HepG2 (cell line): ENCODE measurements around the gene RPTOR.

Experiments used
- ELF4 ChIP-seq: sonication (generic); formaldehyde crosslinking; IDR thresholded peaks from 2 replicates; pipeline ENCODE4 v1.5.0; 2020; ENCODE audit warnings: missing genetic modification reagents, mild to moderate bottlenecking, moderate library complexity, borderline replicate concordance
- POLR2AphosphoS5 ChIP-seq: IDR thresholded peaks from 2 replicates; pipeline ENCODE4 v1.6.1; 2012; ENCODE audit warnings: low read depth, low read length
- YY1 ChIP-seq: IDR thresholded peaks from 2 replicates; pipeline ENCODE4 v1.6.1; 2011; ENCODE audit warnings: low read length, low read depth, moderate library complexity, mild to moderate bottlenecking; ENCODE audit not compliant: insufficient read depth, insufficient replicate concordance
- TF ChIP-seq, protein P1 (sequence below): sonication (generic); formaldehyde crosslinking; IDR thresholded peaks from 2 replicates; pipeline ENCODE4 v1.5.0; 2020; ENCODE audit warnings: mild to moderate bottlenecking, missing genetic modification reagents, moderate library complexity

DNA sequence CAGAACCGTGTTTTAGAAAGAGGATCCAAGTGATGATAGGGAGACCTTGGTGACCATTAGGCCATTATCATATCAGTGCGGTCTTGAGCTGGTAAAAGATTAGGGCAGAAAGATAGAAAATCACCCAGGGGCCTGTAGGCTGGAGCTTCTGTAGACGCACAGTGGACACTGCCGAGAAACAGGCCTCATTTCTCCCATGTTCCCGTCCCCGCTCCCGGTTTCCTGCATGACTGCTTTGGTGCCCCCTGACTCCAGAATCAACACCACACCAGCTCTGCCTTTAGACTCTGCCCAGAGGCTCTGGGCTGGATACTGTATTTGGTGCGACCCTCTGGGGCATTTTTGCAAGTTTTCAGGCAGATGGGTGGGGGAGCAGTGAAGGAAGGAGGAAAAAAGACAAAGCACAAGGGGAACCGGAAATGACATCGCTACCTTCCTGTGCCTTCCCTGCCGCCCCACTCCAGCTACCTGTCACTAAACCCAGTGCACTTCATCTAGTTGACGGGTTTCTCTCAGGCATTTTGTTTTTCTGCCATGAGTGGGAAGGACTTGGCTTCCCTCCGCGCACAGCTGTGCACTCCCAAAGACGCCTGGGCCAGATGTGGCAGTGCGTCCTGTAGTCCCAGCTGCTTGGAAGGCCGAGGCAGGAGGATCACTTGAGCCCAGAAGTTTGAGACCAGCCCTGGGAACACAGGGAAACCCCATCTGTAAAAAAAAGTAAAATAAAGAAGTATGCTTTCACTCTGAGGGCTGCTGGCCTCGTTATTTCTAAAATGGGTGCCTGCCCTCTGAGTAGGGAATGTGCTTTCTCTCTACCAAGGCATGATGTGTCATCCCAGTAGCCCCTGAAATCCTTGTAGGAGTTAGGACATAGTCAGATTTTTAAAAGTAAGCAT is 214.1 kb downstream of the RPTOR start:
- TF ChIP-seq, protein P1, sequence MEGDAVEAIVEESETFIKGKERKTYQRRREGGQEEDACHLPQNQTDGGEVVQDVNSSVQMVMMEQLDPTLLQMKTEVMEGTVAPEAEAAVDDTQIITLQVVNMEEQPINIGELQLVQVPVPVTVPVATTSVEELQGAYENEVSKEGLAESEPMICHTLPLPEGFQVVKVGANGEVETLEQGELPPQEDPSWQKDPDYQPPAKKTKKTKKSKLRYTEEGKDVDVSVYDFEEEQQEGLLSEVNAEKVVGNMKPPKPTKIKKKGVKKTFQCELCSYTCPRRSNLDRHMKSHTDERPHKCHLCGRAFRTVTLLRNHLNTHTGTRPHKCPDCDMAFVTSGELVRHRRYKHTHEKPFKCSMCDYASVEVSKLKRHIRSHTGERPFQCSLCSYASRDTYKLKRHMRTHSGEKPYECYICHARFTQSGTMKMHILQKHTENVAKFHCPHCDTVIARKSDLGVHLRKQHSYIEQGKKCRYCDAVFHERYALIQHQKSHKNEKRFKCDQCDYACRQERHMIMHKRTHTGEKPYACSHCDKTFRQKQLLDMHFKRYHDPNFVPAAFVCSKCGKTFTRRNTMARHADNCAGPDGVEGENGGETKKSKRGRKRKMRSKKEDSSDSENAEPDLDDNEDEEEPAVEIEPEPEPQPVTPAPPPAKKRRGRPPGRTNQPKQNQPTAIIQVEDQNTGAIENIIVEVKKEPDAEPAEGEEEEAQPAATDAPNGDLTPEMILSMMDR (CRISPR knock-in tag) = no peak
- no peak for TF ChIP-seq POLR2AphosphoS5
- no peak for TF ChIP-seq ELF4 (CRISPR knock-in tag)
- no peak for TF ChIP-seq YY1
